ENCODE data around the gene HS3ST6. TPM values are rescaled to one million over a fixed set of nuclear protein-coding genes. Genes with fewer than 3 reads are reported as not detected.
"Not testable (repeated sequence)": the region's sequence is repeated elsewhere in the genome, so short reads cannot be mapped to it uniquely, and the experiment has no call there.

HS3ST6 gene
- total RNA-seq, 1 donor from 2014 or later, result not detected

DNA sequence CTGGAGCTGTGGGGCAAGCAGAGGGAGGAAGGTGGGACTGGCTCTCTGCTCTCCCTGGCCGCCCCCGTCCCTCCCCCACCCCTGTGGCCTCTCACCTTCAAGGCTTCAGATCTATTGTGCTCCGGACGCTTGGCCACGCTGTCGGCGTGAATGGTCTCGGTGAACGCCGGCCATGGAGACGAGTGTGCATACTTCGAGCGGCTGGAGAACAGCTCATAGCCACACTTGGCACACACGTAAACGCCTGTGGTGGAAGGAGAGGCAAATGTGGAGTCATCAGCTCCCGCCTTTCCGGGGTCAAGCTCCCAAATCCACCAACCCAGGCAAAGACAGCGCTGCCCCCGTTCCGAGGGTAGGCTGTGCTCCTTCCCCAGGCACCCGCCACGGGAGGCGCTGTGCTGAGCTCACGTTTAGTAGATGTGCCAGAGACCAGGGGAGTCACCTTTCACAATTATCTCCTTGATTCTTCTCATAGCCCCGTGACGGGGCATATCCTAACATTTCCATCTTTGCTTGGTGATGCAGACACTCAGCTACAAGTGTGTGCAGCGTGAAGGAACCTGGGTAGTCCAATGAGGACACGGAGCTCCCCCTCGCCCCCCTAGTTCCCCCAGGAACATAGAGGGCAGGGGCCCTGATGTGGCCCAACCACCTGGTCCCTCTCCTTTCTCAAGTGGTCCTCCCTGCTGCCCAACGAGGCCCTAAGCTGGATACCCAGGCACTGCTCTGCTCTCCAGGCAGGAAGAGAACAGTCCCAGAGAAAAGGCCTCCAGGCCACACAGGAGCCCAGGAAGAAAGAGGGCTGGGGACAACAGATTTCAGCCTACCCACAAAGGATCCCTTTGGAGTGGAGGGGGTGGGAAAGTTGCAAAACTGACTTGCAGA, 23.2 kb upstream of the HS3ST6 start:
- FAIRE-seq, result no peak
- TF ChIP-seq, protein P1, sequence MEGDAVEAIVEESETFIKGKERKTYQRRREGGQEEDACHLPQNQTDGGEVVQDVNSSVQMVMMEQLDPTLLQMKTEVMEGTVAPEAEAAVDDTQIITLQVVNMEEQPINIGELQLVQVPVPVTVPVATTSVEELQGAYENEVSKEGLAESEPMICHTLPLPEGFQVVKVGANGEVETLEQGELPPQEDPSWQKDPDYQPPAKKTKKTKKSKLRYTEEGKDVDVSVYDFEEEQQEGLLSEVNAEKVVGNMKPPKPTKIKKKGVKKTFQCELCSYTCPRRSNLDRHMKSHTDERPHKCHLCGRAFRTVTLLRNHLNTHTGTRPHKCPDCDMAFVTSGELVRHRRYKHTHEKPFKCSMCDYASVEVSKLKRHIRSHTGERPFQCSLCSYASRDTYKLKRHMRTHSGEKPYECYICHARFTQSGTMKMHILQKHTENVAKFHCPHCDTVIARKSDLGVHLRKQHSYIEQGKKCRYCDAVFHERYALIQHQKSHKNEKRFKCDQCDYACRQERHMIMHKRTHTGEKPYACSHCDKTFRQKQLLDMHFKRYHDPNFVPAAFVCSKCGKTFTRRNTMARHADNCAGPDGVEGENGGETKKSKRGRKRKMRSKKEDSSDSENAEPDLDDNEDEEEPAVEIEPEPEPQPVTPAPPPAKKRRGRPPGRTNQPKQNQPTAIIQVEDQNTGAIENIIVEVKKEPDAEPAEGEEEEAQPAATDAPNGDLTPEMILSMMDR (IDR thresholded peaks at IDR 0.05; ENCODE audit: insufficient read depth, low read length, severe bottlenecking), result no peak
- peaks cover 14% of the 10 kb centered on the region for H3K36me3 ChIP-seq (ENCODE audit: control insufficient read depth, insufficient read depth, low read length)
- DNase-seq (ENCODE audit: low read depth), result no peak
- H3K4me3 ChIP-seq (ENCODE audit: low read depth, low read length), result no peak overlapping the region
- no peaks in the 10 kb centered on the region for H3K27me3 ChIP-seq (ENCODE audit: control insufficient read depth, insufficient read depth, low read length)

DNA sequence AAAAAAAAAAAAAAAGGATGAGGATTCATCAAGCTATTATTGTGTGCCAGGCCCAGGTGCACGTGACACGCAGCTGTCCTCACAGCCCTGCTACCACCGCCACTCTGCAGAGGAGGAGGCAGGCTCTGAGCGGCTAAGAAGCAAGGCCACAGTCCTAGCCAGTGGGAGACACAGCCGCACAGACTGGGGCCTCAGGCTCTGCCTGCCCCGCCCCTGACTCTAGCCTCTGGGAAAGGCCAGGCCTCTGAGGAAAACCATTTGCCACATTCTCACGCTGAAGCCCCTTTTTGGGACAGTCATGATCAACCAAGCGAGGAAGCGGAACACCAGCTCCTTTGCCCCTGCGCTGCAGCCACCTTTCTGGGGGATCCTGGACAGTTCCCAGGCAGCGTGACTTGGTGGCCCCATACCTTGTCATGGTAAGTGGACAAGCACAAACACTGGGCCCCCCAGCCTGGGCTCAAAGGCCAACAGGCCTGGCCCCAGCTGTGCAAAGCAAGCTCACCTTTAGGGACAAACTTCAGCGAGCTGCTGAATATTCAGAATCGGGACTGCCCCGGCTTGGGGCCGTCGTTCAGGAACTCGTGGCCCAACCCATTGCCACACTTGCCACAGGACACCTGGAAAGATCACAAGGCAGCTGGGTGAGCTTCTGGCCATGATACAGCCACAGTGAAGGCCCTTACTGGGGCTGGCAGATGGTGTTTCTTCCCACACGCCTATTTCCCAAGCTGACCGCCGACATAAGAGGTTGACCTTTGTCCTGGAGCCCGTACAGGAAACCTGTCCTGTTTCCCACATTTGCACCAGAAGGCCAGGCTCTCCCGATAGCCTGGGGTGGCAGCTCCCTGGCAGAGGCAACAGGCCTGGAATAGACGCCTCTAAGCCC, 22.3 kb upstream of the HS3ST6 start:
- DNase-seq (ENCODE audit: low read depth), result no peak
- Histone ChIP-seq H3K27me3 (ENCODE audit: control insufficient read depth, insufficient read depth, low read length) (no peaks in the 10 kb centered on the region), H3K4me3 (ENCODE audit: low read depth, low read length) (no peak overlapping the region), H3K36me3 (ENCODE audit: control insufficient read depth, insufficient read depth, low read length) (peaks cover 14% of the 10 kb centered on the region)
- FAIRE-seq, result no peak
- TF ChIP-seq, protein P1 (IDR thresholded peaks at IDR 0.05; ENCODE audit: insufficient read depth, low read length, severe bottlenecking), result no peak

DNA sequence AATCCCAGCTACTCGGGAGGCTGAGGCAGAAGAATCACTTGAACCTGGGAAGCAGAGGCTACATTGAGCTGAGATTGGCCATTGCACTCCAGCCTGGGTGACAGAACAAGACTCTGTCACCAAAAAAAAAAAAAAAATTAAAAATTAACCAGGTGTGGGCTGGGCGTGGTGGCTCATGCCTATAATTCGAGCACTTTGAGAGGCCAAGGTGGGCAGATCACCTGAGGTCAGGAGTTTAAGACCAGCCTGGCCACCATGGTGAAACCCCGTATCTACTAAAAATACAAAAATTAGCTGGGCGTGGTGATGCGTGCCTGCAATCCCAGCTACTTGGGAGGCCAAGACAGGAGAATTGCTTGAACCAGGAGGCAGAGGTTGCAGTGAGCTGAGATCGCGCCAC, 21.6 kb upstream of the HS3ST6 start:
- peaks cover 14% of the 10 kb centered on the region for H3K36me3 ChIP-seq (ENCODE audit: control insufficient read depth, insufficient read depth, low read length)
- not testable (repeated sequence) for FAIRE-seq; H3K4me3 ChIP-seq (ENCODE audit: low read depth, low read length); H3K27me3 ChIP-seq (ENCODE audit: control insufficient read depth, insufficient read depth, low read length); DNase-seq (ENCODE audit: low read depth)

DNA sequence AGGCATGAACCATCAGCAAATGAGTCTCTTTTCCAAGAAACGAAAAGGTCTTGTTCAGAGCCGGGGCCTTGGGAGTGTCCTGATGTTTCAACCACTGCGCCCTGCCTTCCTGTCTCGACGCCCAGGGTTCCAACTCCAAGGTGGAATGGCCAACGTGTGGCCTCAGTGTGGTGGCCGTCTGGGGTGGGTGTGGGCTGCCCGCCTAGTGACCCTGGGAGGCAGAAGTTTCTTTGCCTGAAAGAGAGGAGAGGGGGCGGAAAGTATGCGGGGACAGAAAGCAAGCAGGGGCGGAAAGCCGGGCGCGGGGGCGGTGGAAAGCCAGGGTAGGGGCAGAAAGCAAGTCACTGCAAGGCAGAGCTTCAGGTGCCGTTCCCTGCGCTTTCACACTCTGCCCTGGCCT, 20.7 kb upstream of the HS3ST6 start:
- Histone ChIP-seq H3K4me3 (ENCODE audit: low read depth, low read length) (no peak overlapping the region), H3K36me3 (ENCODE audit: control insufficient read depth, insufficient read depth, low read length) (peaks cover 14% of the 10 kb centered on the region), H3K27me3 (ENCODE audit: control insufficient read depth, insufficient read depth, low read length) (no peaks in the 10 kb centered on the region)
- no peak for DNase-seq (ENCODE audit: low read depth)
- TF ChIP-seq, protein P1 (IDR thresholded peaks at IDR 0.05; ENCODE audit: insufficient read depth, low read length, severe bottlenecking), result no peak
- FAIRE-seq, result no peak

DNA sequence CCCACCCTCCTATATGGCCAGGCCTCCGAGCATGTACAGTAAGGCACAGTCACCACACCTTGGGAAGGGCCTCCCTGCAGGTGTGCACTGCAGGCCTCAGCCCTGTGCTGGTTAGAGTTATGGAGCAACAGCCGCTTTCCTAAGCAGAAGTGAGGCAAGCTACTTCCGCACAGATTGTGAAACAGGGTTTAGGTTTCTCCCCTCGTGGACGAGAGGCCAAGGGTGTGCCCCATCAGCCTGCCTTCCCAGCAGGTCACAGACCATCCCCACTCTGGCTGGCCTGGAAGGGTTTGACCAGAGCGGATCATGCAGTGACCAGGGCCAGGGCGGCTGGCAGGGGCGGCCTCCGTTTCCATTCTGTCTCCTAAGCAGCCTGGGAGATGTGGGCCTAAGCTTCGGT, 20.1 kb upstream of the HS3ST6 start:
- no peak for DNase-seq (ENCODE audit: low read depth)
- FAIRE-seq, result no peak
- H3K4me3 ChIP-seq (ENCODE audit: low read depth, low read length), result no peak overlapping the region
- H3K36me3 ChIP-seq (ENCODE audit: control insufficient read depth, insufficient read depth, low read length), result peaks cover 14% of the 10 kb centered on the region
- TF ChIP-seq, protein P1 (IDR thresholded peaks at IDR 0.05; ENCODE audit: insufficient read depth, low read length, severe bottlenecking), result no peak
- H3K27me3 ChIP-seq (ENCODE audit: control insufficient read depth, insufficient read depth, low read length), result no peaks in the 10 kb centered on the region

DNA sequence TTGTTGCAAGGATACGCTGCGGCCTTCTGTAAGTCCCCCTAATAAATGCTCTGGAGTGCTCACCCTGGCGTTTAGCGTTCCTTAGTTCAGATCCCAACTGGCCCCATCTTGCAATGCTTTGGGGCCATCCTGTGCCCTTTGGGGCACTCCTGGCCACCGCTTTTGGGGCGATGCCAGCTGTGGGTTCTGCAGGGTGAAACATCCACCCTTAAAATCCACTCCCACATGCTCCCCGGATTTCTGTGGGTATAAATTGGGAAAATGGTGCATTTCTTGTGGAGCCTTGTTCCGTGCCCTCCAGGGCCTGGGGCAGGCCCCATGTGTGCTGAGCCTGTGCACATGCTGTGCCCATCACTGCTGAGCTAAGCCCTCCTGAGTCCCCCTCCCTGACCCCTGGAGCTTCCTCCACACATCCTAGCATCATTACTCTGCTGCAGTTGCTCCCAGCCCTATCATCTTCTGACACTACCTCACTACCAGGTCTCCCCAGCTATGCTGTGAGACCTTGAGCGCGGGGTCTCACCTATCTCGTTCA, 18.8 kb upstream of the HS3ST6 start:
- TF ChIP-seq, protein P1 (IDR thresholded peaks at IDR 0.05; ENCODE audit: insufficient read depth, low read length, severe bottlenecking), result no peak
- peaks cover 14% of the 10 kb centered on the region for H3K36me3 ChIP-seq (ENCODE audit: control insufficient read depth, insufficient read depth, low read length)
- no peak overlapping the region for H3K4me3 ChIP-seq (ENCODE audit: low read depth, low read length)
- H3K27me3 ChIP-seq (ENCODE audit: control insufficient read depth, insufficient read depth, low read length), result no peaks in the 10 kb centered on the region
- no peak for FAIRE-seq
- DNase-seq (ENCODE audit: low read depth), result no peak
